PC-9 (cell line): ENCODE results near the gene ATP2B1.

Source experiments
- EZH2 ChIP-seq: fragments of 200-600 bp; sonication (generic); IDR thresholded peaks from 2 replicates; pipeline ENCODE4 v1.8.0; 2017; ENCODE audit warnings: antibody characterized with exemption, low read depth
- TF ChIP-seq, protein P1 (sequence below): fragments of 200-600 bp; sonication (generic); conservative IDR thresholded peaks from 2 replicates; pipeline ENCODE4 v1.6.1; 2017; ENCODE audit warnings: mixed run types, antibody characterized with exemption, mild to moderate bottlenecking, moderate library complexity

- TF ChIP-seq, protein P1, sequence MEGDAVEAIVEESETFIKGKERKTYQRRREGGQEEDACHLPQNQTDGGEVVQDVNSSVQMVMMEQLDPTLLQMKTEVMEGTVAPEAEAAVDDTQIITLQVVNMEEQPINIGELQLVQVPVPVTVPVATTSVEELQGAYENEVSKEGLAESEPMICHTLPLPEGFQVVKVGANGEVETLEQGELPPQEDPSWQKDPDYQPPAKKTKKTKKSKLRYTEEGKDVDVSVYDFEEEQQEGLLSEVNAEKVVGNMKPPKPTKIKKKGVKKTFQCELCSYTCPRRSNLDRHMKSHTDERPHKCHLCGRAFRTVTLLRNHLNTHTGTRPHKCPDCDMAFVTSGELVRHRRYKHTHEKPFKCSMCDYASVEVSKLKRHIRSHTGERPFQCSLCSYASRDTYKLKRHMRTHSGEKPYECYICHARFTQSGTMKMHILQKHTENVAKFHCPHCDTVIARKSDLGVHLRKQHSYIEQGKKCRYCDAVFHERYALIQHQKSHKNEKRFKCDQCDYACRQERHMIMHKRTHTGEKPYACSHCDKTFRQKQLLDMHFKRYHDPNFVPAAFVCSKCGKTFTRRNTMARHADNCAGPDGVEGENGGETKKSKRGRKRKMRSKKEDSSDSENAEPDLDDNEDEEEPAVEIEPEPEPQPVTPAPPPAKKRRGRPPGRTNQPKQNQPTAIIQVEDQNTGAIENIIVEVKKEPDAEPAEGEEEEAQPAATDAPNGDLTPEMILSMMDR, result no peak
- TF ChIP-seq EZH2, result no peak
Observed at GRCh38 chr12:89684136-89684535, 24.5 kb downstream of the ATP2B1 start.
